Measurements from ENCODE around the gene VASH1. TPM values are rescaled to one million over a fixed set of nuclear protein-coding genes. Genes with fewer than 3 reads are reported as not detected.

The VASH1 gene
- total and polyA plus RNA-seq, 2 experiments from 2014 or later = 0.78 to 2.8 TPM

DNA sequence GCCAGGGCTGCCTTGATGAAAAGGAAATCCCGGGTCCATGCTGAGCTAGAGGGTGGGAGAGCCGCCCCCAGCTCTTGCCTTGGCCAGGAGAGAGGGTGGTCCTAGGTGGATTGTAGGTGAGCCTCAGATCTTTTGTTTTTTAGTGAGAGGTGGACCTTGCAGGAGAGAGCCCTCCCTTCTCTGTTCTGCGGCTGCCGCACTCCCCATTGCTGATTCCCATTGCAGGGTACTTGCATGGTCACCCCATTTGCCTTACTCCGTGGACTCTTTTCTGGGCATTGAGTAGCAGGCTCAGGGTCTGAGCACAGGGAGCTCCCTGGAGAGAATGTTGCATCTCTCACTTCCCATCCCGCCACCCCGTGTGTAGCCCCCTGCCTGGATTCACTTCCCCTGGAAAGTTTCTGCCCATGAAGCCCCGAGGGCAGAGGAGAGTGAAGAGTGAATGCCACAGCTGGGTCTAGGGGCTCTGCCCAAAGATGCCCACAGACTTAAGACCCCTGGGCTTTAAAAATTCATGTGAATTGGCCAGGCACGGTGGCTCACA lies 10.2 kb downstream of the VASH1 start:
- no peak overlapping the region for H3K27ac ChIP-seq (ENCODE audit: low read depth)
- Mint-ChIP-seq H3K27ac (no peak overlapping the region), H3K27me3 (ENCODE audit: insufficient read depth, low read depth, poor library complexity) (peaks cover 12% of the 10 kb centered on the region), H3K9me3 (0 out of 3 replicates have a peak, but pooled peaks cover 4% of the 10 kb centered on the region), H3K4me3 (no peak overlapping the region), H3K4me1 (peaks cover 33% of the 10 kb centered on the region), H3K36me3 (ENCODE audit: low read depth) (no peaks in the 10 kb centered on the region)
- H3K79me2 ChIP-seq (replicated peaks; ENCODE audit: insufficient read depth) = no peaks in the 10 kb centered on the region
- H3K4me3 ChIP-seq = no peak overlapping the region
- H4K20me1 ChIP-seq (replicated peaks; ENCODE audit: insufficient read depth) = no peaks in the 10 kb centered on the region
- ATAC-seq = no peak
- no peaks in the 10 kb centered on the region for H3K9me2 ChIP-seq (ENCODE audit: insufficient read depth)
- DNase-seq (ENCODE audit: low spot score) = no peak
- no peaks in the 10 kb centered on the region for H3F3A ChIP-seq (replicated peaks; ENCODE audit: low read depth)
- no peak overlapping the region for H2AFZ ChIP-seq
- no peaks in the 10 kb centered on the region for H3K27me3 ChIP-seq (ENCODE audit: insufficient read depth)
- no peak for TF ChIP-seq ZNF331 (CRISPR knock-in tag; IDR thresholded peaks at IDR 0.05; ENCODE audit: low read depth)
- TF ChIP-seq JUNB (IDR thresholded peaks at IDR 0.05; ENCODE audit: unreplicated experiment) = no peak
- TF ChIP-seq, protein P1, sequence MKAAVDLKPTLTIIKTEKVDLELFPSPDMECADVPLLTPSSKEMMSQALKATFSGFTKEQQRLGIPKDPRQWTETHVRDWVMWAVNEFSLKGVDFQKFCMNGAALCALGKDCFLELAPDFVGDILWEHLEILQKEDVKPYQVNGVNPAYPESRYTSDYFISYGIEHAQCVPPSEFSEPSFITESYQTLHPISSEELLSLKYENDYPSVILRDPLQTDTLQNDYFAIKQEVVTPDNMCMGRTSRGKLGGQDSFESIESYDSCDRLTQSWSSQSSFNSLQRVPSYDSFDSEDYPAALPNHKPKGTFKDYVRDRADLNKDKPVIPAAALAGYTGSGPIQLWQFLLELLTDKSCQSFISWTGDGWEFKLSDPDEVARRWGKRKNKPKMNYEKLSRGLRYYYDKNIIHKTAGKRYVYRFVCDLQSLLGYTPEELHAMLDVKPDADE (IDR thresholded peaks at IDR 0.05) = no peak
- TF ChIP-seq CREB1 (CRISPR knock-in tag; IDR thresholded peaks at IDR 0.05; ENCODE audit: low read depth) = no peak
- TF ChIP-seq, protein P2, sequence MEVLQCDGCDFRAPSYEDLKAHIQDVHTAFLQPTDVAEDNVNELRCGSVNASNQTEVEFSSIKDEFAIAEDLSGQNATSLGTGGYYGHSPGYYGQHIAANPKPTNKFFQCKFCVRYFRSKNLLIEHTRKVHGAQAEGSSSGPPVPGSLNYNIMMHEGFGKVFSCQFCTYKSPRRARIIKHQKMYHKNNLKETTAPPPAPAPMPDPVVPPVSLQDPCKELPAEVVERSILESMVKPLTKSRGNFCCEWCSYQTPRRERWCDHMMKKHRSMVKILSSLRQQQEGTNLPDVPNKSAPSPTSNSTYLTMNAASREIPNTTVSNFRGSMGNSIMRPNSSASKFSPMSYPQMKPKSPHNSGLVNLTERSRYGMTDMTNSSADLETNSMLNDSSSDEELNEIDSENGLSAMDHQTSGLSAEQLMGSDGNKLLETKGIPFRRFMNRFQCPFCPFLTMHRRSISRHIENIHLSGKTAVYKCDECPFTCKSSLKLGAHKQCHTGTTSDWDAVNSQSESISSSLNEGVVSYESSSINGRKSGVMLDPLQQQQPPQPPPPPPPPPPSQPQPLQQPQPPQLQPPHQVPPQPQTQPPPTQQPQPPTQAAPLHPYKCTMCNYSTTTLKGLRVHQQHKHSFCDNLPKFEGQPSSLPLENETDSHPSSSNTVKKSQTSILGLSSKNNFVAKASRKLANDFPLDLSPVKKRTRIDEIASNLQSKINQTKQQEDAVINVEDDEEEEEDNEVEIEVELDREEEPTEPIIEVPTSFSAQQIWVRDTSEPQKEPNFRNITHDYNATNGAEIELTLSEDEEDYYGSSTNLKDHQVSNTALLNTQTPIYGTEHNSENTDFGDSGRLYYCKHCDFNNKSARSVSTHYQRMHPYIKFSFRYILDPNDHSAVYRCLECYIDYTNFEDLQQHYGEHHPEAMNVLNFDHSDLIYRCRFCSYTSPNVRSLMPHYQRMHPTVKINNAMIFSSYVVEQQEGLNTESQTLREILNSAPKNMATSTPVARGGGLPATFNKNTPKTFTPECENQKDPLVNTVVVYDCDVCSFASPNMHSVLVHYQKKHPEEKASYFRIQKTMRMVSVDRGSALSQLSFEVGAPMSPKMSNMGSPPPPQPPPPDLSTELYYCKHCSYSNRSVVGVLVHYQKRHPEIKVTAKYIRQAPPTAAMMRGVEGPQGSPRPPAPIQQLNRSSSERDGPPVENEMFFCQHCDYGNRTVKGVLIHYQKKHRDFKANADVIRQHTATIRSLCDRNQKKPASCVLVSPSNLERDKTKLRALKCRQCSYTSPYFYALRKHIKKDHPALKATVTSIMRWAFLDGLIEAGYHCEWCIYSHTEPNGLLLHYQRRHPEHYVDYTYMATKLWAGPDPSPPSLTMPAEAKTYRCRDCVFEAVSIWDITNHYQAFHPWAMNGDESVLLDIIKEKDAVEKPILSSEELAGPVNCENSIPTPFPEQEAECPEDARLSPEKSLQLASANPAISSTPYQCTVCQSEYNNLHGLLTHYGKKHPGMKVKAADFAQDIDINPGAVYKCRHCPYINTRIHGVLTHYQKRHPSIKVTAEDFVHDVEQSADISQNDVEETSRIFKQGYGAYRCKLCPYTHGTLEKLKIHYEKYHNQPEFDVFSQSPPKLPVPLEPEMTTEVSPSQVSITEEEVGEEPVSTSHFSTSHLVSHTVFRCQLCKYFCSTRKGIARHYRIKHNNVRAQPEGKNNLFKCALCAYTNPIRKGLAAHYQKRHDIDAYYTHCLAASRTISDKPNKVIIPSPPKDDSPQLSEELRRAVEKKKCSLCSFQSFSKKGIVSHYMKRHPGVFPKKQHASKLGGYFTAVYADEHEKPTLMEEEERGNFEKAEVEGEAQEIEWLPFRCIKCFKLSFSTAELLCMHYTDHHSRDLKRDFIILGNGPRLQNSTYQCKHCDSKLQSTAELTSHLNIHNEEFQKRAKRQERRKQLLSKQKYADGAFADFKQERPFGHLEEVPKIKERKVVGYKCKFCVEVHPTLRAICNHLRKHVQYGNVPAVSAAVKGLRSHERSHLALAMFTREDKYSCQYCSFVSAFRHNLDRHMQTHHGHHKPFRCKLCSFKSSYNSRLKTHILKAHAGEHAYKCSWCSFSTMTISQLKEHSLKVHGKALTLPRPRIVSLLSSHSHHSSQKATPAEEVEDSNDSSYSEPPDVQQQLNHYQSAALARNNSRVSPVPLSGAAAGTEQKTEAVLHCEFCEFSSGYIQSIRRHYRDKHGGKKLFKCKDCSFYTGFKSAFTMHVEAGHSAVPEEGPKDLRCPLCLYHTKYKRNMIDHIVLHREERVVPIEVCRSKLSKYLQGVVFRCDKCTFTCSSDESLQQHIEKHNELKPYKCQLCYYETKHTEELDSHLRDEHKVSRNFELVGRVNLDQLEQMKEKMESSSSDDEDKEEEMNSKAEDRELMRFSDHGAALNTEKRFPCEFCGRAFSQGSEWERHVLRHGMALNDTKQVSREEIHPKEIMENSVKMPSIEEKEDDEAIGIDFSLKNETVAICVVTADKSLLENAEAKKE (CRISPR knock-in tag; IDR thresholded peaks at IDR 0.05) = no peak
- no peak for TF ChIP-seq POLR2AphosphoS5 (IDR thresholded peaks at IDR 0.05; ENCODE audit: low read depth)
- no peak for TF ChIP-seq NANOG (IDR thresholded peaks at IDR 0.05; ENCODE audit: borderline replicate concordance)
- TF ChIP-seq ZNF114 (CRISPR knock-in tag; IDR thresholded peaks at IDR 0.05) = no peak
- no peak for TF ChIP-seq EZH2 (IDR thresholded peaks at IDR 0.05; ENCODE audit: low read depth, unreplicated experiment)
- TF ChIP-seq STAT1 (IDR thresholded peaks at IDR 0.05; ENCODE audit: unreplicated experiment) = no peak
- no peak for TF ChIP-seq EZH2phosphoT487 (IDR thresholded peaks at IDR 0.05; ENCODE audit: unreplicated experiment)
- no peaks in the 10 kb centered on the region for H3K36me3 ChIP-seq (ENCODE audit: insufficient read depth)
- no peak overlapping the region for H3K4me2 ChIP-seq
- H3K4me1 ChIP-seq (ENCODE audit: insufficient read depth) = peaks cover 11% of the 10 kb centered on the region
